Medulla oblongata (tissue), 1 donor: ENCODE results near the gene BOLA1.
"Not testable (repeated sequence)": the region's sequence is repeated elsewhere in the genome, so short reads cannot be mapped to it uniquely, and the experiment has no call there.

Source experiments
- DNase-seq: peaks from one replicate; pipeline ENCODE4 v3.0.0-alpha.2; 2015; ENCODE audit errors: extremely low spot score

The BOLA1 gene

GRCh38 chr1:149887196-149887455 lies 12.2 kb upstream of the BOLA1 start:
- not testable (repeated sequence) for DNase-seq

GRCh38 chr1:149887456-149888246 lies 11.7 kb upstream of the BOLA1 start:
- peak; percentile 100 for DNase-seq

DNA sequence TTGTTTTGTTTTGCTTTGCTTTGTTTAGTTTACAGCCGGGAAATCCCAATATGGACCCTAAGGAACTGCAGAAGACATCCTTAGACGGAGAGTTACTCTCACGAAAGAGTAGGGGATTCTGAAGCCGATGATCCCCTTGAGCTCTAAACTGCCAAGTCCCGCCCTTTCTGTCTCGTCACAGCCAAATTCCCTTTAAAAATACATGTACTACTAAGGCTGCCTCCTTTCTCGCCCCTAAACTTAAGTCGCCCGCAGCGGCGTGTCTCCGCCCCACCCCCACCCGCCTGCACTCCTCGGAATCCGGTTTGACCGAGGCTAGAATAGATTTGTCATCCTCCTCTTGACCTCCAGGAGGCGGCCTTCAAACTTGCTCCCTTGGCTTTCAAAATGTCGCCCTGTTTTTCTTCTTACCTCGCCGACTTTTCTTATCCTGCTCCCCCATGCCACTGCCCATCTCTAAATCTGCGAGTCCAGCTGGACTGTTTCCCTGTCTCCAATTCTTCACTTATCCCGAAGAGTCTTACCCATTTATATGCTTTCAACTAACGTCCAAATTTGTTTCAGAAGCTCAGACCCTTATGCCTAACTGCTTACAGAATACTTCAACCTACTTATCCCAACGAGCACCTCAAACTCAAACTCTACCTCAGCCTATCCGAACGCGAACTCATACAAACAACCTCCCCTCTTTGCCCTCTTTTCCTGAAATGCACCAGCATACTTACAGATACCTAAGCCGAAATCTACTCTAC lies 10.9 kb upstream of the BOLA1 start:
- DNase-seq, result peak; percentile 91

DNA sequence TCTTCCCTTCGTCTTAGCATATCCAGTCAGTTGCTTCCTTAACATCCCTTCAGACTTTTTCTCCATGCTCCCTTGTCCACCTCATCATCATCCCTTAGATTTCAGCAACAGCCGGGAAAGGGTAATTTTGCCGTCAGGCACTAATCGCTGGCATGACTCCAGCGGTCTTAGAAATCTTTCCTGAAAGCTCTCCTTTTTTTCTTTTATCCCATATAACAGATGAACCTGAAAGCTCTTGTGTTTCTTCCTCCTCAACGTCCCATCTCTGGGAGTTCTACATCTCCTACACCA lies 10.4 kb upstream of the BOLA1 start:
- peak; percentile 61 for DNase-seq

GRCh38 chr1:149896575-149896974 lies 2.8 kb upstream of the BOLA1 start:
- no peak for DNase-seq

DNA sequence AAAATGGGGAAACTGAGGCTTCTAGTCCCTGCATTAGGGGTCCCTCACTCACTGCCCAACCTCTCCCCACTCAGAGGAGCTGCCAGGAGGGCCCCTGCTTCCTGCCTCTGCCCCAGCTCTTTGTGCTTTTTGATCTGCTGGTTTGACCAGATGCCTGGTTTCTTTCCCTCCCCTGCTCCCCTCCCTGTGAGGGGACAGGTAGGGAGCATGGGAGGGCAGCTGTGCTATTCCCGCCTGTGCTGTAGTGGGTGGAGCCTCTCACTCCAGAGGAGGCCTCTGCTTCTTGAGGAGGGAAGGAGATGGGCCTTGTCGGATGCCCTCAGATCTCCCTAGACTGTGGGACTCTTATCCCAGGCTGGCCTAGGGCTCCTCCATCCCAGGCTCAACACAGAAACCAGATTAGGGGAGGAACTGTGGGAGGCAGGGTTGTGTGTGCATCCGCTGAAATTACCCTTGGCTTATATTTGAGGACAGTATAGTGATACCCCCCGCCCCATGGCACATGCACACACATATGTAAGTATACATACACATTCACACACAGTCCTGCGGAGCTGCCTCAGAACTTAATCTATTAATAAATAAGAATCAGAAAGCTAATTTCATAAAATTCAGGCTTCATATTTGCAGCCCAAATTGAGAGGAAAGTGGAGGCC lies 4.6 kb downstream of the BOLA1 start:
- DNase-seq, result no peak

DNA sequence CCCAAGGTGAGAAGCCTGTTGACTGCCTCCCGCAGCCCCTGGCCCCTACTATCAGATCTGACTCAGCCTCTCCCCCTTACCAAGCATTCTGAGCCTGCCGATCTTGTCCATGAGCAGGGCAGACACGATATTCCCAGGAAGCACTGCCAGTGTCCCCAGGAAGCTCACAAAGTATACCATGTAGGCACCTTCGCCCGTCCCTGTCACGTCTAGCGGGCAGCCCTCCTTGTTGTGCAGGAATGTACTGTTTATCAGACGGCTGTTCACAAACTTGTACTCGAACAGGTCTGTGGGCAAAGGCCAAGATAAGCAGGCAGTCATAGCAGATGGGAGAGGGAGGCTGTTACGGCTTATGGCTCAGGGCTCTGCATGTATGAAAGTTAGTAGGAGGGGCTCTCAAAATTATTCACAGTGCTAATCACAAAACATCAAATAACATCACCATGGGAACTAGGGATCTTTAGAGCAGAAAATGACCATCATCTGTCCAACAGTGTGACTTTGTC lies 7.3 kb downstream of the BOLA1 start:
- DNase-seq, result no peak

GRCh38 chr1:149914545-149914944 lies 15.2 kb downstream of the BOLA1 start:
- no peak for DNase-seq

DNA sequence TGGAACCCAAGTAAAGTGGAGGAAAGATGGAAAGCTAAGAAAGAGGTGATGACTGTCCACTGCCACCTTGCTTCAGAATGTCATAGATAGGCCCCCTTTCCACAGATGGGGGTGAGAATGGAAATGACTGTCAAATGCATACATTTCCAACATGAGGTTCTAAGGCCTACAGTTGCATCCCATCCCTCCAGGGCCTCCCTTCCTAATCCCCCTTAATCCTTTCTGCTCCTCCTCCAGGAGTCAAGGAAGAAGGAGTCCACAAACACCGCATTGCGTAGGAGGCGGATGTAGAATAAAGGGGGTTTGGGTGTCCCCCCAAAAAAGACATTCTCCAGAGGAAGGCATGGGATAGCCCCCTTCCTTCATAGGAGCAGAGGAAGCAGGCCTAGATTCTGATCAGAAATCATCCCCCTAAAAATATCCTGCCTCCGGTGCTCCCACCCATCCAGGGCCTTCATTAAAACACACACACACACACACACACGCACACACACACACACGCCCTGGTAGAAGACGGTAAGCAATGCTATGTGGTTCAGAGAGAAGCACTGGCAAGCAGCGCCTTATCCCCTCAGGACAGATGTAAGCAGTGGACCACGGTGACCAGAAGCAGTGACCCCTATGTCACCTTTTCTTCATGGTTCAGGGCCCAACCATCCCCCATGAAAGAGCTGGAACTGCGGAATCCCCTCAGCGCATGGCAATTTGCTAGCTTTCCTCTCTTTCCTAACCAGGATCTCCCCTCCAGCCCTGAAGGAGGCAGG lies 16.2 kb downstream of the BOLA1 start:
- DNase-seq, result no peak

DNA sequence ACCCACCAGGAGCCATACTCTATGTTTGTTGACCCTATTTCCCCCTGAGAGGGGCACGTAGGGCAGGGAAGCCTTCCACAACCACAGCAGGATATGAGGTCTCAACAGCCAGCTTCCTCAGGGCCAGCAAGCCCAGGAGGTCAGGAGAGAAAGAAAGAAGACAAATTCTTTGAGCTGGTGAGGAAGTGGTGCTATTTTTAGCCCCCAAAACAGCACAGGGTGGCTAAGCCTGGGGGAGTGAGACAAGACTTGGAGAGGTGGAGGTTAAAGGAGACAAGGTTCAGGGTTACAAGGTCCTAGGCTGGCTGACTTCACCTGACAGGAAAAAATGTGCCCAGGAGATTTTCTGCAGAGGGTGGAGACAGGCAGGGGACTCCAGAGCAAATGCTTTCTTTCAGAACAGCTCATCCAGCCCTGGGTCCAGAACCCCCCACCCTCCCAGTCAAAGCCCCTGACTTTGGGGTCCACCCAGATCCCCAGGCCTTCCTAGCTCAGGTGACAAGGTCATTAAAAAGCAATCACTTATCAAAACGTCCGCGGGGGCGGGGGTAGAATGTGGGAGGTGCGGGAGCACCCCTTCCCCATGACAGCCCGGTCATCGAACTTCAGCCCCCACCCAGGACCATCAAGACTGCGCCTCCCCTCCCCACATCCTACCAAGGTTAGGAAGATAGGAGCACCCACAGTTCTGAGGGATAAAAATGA lies 17.0 kb downstream of the BOLA1 start:
- no peak for DNase-seq

DNA sequence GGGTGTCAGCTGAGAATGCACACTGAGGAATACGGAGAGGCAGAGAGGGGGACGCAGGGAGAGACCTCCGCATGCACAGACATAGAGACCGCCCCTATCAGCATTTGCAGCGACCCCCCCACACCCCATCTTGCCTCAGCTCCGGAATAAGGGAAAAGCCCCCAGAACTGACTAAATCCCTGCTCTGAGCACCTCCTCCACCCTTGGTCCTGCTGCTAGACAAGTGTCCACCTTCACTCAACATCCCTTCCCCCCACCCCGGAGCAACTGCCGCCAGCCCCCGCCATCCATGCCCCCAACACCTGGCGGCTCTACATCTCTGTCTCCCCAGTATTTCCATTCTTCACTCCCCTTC lies 17.5 kb downstream of the BOLA1 start:
- DNase-seq, result no peak

GRCh38 chr1:149917571-149918144 lies 18.3 kb downstream of the BOLA1 start, which contains the start of gene SV2A:
TSS of gene SV2A (minus strand) at chr1:149917844. CDS start at chr1:149913840, 4,004 bp downstream.
- peak; percentile 72 for DNase-seq

DNA sequence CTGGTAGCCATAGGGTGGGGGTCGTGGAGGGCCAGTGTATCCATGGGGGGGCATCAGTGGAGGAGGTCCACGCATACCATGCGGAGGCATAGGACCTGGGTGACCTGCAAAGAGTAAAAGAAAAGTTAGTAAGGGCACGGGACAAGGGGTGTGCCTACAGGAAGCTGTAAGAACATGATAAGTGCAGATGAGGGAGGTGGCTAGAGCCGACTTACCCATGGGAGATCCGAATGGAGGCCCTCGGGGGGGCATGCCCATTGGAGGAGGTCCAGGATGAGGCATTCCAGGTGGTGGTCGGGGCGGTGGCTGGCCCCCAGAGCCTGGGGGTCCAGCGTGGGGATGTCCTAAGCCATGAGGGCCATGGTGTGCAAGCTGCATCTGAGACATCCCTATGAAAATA lies 24.3 kb downstream of the BOLA1 start:
- no peak for DNase-seq

DNA sequence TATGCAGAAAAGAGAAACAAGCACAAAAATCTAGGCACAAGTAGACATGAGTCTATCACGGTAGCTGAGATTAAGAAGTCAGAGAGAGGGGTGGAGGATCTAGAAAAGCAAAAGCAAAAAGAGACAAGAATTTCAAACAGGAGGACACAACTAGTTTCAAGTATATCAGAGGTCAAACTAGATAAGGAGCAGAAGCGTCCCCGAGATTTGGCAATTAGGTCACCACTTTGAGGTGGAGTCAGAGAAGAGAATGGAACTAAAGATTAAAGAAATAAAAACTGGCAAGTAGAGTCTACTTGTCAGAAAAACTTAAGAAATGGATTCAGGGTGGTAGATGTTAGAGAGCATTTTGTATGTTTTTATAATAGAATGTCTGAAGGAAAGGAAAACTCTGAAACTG lies 26.0 kb downstream of the BOLA1 start:
- DNase-seq, result no peak

GRCh38 chr1:149925751-149926150 lies 26.4 kb downstream of the BOLA1 start:
- no peak for DNase-seq

DNA sequence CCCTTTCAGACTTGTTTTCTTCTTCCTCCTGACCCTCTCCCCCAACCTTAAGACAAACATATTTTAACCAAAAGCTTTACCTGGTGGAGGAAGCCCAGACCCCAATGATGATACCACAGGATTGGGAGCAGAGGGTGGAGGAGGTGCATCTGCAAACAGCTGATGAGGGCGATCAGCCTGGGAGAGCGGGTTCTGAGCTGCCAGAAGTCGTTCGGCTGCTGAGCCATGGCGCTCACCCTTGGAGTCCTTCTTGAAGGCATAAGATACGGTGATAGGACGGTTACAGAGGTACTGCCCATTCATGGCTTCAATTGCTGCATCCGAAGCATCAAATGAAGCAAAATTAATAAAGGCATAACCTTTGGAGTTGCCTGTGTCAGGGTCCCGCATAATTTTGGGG lies 26.9 kb downstream of the BOLA1 start:
- no peak for DNase-seq

GRCh38 chr1:149927056-149927562 lies 27.7 kb downstream of the BOLA1 start:
- no peak for DNase-seq

DNA sequence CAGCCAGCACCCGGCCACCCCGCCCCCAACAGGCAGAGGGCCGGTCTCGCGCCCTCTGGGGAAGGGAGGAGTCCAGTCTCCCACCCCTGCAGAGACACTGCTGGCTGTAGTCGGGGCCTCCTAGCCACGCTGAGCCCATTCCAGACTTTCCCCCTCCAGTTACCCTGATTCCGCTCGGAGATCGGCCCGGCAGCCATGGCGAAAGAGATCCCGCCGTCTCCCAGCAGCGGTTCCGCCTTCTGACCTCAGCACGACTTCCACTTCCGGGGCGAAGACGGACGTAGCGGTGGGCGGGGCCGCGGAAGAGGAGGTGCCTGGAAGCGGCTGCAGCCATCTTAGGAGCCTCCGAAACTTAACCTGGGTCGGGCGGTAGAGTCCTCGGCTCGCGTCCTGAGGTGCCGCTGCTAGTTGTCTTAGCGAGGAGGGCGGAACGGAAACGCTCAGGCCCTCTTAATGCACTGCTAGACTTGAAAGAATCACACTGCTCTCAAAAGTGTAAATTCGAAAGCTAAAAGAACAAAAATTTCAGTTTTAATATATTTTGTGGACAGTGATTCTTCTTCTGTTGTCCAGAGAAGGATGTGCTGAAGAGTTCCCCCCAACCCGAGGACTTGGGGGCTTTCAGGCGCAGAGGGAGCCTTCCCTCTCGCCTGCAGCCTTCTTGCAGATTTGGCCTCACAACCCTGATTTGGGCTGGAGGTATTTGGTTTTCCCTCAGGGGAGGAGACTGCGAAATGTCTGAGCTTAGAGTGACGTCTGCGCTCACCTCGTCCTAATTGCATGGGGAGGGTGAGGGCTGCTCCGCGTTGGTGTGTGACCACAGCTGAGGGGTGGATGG lies 28.4 kb downstream of the BOLA1 start, which contains the start of gene SF3B4:
Gene SF3B4 (minus strand): TSS at position 241 of the 838 bp plus-strand sequence. CDS start 44 bp downstream, at position 197.
- DNase-seq, result peak; percentile 96

- DNase-seq, result no peak
These were observed 29.0 kb downstream of the BOLA1 start for GRCh38 chr1:149928401-149928724.

DNA sequence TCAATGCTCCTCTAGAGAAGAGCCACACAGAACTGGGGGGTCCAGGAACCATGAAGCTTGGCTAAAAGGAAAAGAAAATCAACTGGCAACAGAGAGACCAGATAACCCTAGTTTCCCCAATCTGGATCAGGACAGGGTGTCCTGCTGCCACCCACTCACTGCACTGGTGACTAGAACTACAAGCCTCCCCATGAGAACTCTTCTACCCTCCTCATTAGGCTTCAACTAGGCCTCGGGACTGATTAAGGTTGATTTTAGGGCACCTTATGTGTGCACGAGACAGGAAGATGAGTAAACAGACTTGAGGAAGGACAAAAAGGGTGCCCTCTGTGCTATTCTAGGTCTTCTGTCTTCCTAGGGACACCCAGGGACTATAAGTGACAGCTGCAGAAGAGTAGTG lies 30.5 kb downstream of the BOLA1 start:
- no peak for DNase-seq
